Transverse colon (tissue), 4 donors: ENCODE data around the gene FXYD3. TPM values are rescaled to one million over a fixed set of nuclear protein-coding genes. Genes with fewer than 3 reads are reported as not detected.

Experiments used
- DNase-seq: peaks from one replicate; pipeline ENCODE4 v3.0.0-alpha.2; 2019
- H3K27ac ChIP-seq, 4 donors: fragments of 200-600 bp; sonication (generic); 2 replicates each; pipeline ENCODE4 v1.5.1; 2016 to 2018; ENCODE audit warnings: inconsistent platforms in 4 of 4
- H3K27me3 ChIP-seq: fragments of 200-600 bp; sonication (generic); 2 replicates; pipeline ENCODE4 v1.5.1; 2017; ENCODE audit warnings: inconsistent platforms
- H3K36me3 ChIP-seq, 4 donors: fragments of 200-600 bp; sonication (generic); 2 replicates each; pipeline ENCODE4 v1.5.1; 2017 to 2019; ENCODE audit warnings: inconsistent platforms in 4 of 4
- H3K4me1 ChIP-seq, 4 donors: fragments of 200-600 bp; sonication (generic); 2 replicates each; pipeline ENCODE4 v1.5.1; 2017 to 2020; ENCODE audit warnings: inconsistent platforms in 4 of 4
- H3K4me3 ChIP-seq, 4 donors: fragments of 200-600 bp; sonication (generic); 1 replicate in 1 of 4; 2 replicates in 3 of 4; pipeline versions ENCODE4 v1.5.1 to v1.6.1; 2017 to 2019; ENCODE audit warnings: inconsistent platforms in 4 of 4
- H3K9me3 ChIP-seq, 2 donors: fragments of 200-600 bp; sonication (generic); 2 replicates each; pipeline ENCODE4 v1.5.1; 2017 to 2019; ENCODE audit warnings: inconsistent platforms in 2 of 2
- CTCF ChIP-seq, 5 experiments: fragments of 200-600 bp in 3 of 5; fragments of 450-650 bp in 2 of 5; sonication (generic) in 3 of 5; IDR thresholded peaks; 1 replicate in 2 of 5; 2 replicates in 3 of 5; pipeline ENCODE4 v1.5.1; 2016 to 2017; ENCODE audit warnings: antibody characterized with exemption in 5 of 5, inconsistent platforms in 3 of 5, mild to moderate bottlenecking in 2 of 5, moderate library complexity in 1 of 5
- EP300 ChIP-seq: sonication (generic); formaldehyde crosslinking; IDR thresholded peaks from one replicate; pipeline ENCODE4 v1.6.1; 2017; ENCODE audit warnings: antibody characterized with exemption, low read depth
- POLR2A ChIP-seq: fragments of 450-650 bp; IDR thresholded peaks from one replicate; pipeline ENCODE4 v1.6.1; 2016; ENCODE audit warnings: antibody characterized with exemption, mild to moderate bottlenecking, moderate library complexity
- POLR2AphosphoS5 ChIP-seq, 3 donors: sonication (generic); formaldehyde crosslinking; IDR thresholded peaks; one replicate each; pipeline ENCODE4 v1.6.1; 2016; ENCODE audit warnings: antibody characterized with exemption in 3 of 3
- WGBS, 2 donors: methylation state at CpG; one replicate each; pipeline ENCODE4 v1.1.5; 2018; ENCODE audit warnings: low coverage in 1 of 2; 5-methylcytosine and 5-hydroxymethylcytosine counted together
- in situ Hi-C, 4 donors: fragments of 200-750 bp; cut with MboI; loops; one replicate each; pipeline versions ENCODE4 v1.15.0 to v1.15.1; 2017; ENCODE audit warnings: low sequenced_read_pairs in 3 of 4, low pct_ligation_motif_present in 1 of 4, low pct_unique_long_range_greater_than_20kb in 1 of 4
- intact Hi-C: fragments of 100-400 bp; cut with DNase I; formaldehyde crosslinking; loops from one replicate; pipeline ENCODE4 v1.15.1; 2023; ENCODE audit warnings: low total_unique reads
- total RNA-seq, 4 donors: library from RNA; depleted of rRNA; stranded (reverse); fragments of >200 nt; gene quantifications; one replicate each; pipeline ENCODE4 v1.1.0, GENCODE V29; 2016

Gene FXYD3
- total RNA-seq, 4 donors from 2014 or later, result 1,678 to 4,641 (median 3,622) TPM

- DNase-seq, result no peak
- in situ Hi-C loops, result no loop called here
- no peak for TF ChIP-seq EP300
- no peak for TF ChIP-seq POLR2A
- TF ChIP-seq POLR2AphosphoS5 (IDR thresholded peaks at IDR 0.05), result no peak
- no peak for TF ChIP-seq CTCF (IDR thresholded peaks at IDR 0.05)
- Histone ChIP-seq H3K4me3 (no peak overlapping the region), H3K27me3 (no peaks in the 10 kb centered on the region), H3K4me1 (peaks cover 0 to 18% (median 5%) of the 10 kb centered on the region in 4 donors), H3K36me3 (no peaks in the 10 kb centered on the region), H3K27ac (peak overlapping the region in 2 of 4 donors; percentile 2 to 30), H3K9me3 (no peaks in the 10 kb centered on the region)
- 77 to 100% methylated on average over 1 of the region's 2 CpGs for whole genome bisulfite sequencing, 2 donors
- intact Hi-C loops, result no loop called here
Measured at GRCh38 chr19:35106898-35107541, 8.6 kb upstream of the FXYD3 start.

GRCh38 chr19:35107545-35107944 is 8.1 kb upstream of the FXYD3 start:
- H3K27ac ChIP-seq, result peak overlapping the region in 1 of 4 donors; percentile 54

GRCh38 chr19:35108730-35109129 is 6.9 kb upstream of the FXYD3 start:
- WGBS, 2 donors, result 58 to 78% methylated on average over 2 to 11 of the region's 11 CpGs
- no peaks in the 10 kb centered on the region for H3K36me3 ChIP-seq
- H3K9me3 ChIP-seq, result no peaks in the 10 kb centered on the region
- no peak for TF ChIP-seq POLR2AphosphoS5 (IDR thresholded peaks at IDR 0.05)
- no peak for TF ChIP-seq POLR2A
- TF ChIP-seq CTCF (IDR thresholded peaks at IDR 0.05), result no peak
- TF ChIP-seq EP300, result no peak
- H3K4me3 ChIP-seq, result no peak overlapping the region
- intact Hi-C loops, result no loop called here
- H3K27ac ChIP-seq, result peak overlapping the region in 2 of 4 donors; percentile 3 to 58
- DNase-seq, result no peak
- H3K4me1 ChIP-seq, result peaks cover 0 to 20% (median 5%) of the 10 kb centered on the region in 4 donors
- H3K27me3 ChIP-seq, result no peaks in the 10 kb centered on the region
- in situ Hi-C loops, result no loop called here

More at GRCh38 chr19:35107545-35107944, 8.1 kb upstream of the FXYD3 start:
- Histone ChIP-seq H3K9me3 (no peaks in the 10 kb centered on the region), H3K27me3 (no peaks in the 10 kb centered on the region), H3K4me3 (no peak overlapping the region), H3K36me3 (no peaks in the 10 kb centered on the region), H3K4me1 (peaks cover 0 to 18% (median 5%) of the 10 kb centered on the region in 4 donors)
- intact Hi-C loops (no loop called here), in situ Hi-C loops (no loop called here)
- peak; percentile 78 for DNase-seq
- no peak for TF ChIP-seq EP300
- 24% methylated on average over 5 of the region's 5 CpGs; no CpG with 5 or more reads in 1 of the 2 donors for WGBS, 2 donors

GRCh38 chr19:35109395-35110112 is 6.1 kb upstream of the FXYD3 start:
- H3K27ac ChIP-seq, result peak overlapping the region; percentile 3 to 58 (median 26)
- DNase-seq, result peak; percentile 74
- in situ Hi-C loops (no loop called here), intact Hi-C loops (no loop called here)
- TF ChIP-seq EP300, result no peak
- no peak for TF ChIP-seq CTCF (IDR thresholded peaks at IDR 0.05)
- no peak for TF ChIP-seq POLR2AphosphoS5 (IDR thresholded peaks at IDR 0.05)
- TF ChIP-seq POLR2A, result no peak
- no peak overlapping the region for H3K4me3 ChIP-seq
- no peaks in the 10 kb centered on the region for H3K9me3 ChIP-seq
- WGBS, 2 donors, result 0 to 46% methylated on average over 1 to 20 of the region's 22 CpGs
- peaks cover 0 to 28% (median 7%) of the 10 kb centered on the region in 4 donors for H3K4me1 ChIP-seq
- H3K27me3 ChIP-seq, result no peaks in the 10 kb centered on the region
- no peaks in the 10 kb centered on the region for H3K36me3 ChIP-seq
